Natural killer cell (primary cell): Measurements from ENCODE around the gene CMIP. TPM values are rescaled to one million over a fixed set of nuclear protein-coding genes. Genes with fewer than 3 reads are reported as not detected.

Experiments
- ATAC-seq, 3 donors: fragments of 150-1000 bp in 2 of 3; fragments of 200-7000 bp in 1 of 3; cut with Tn5 transposase; 1 replicate in 1 of 3; 2 replicates in 2 of 3; pipeline ENCODE4 v1.10.0; 2021; ENCODE audit warnings: mild to moderate bottlenecking in 2 of 3, moderate library complexity in 2 of 3
- DNase-seq, 2 donors: peaks; one replicate each; pipeline versions ENCODE4 v3.0.0 to v3.0.0-alpha.2; 2013 to 2021; ENCODE audit warnings: mixed read lengths in 1 of 2
- H3K27ac ChIP-seq: one replicate; pipeline ENCODE4 v1.5.1; 2013; ENCODE audit warnings: mild to moderate bottlenecking, low read length
- H3K27me3 ChIP-seq: one replicate; pipeline ENCODE4 v1.6.1; 2013; ENCODE audit warnings: low read length; ENCODE audit not compliant: control insufficient read depth, insufficient read depth
- H3K36me3 ChIP-seq: one replicate; pipeline ENCODE4 v1.6.1; 2013; ENCODE audit warnings: low read length; ENCODE audit not compliant: control insufficient read depth, insufficient read depth
- H3K4me1 ChIP-seq: one replicate; pipeline ENCODE4 v1.6.1; 2013; ENCODE audit warnings: low read length; ENCODE audit not compliant: control insufficient read depth, insufficient read depth
- H3K4me3 ChIP-seq: one replicate; pipeline ENCODE4 v1.5.1; 2013; ENCODE audit warnings: low read length
- H3K9me3 ChIP-seq: one replicate; pipeline ENCODE4 v1.6.1; 2013; ENCODE audit warnings: low read length; ENCODE audit not compliant: control insufficient read depth, insufficient read depth
- H3K27ac Mint-ChIP-seq, 2 donors: one replicate each; pipeline ENCODE4 v1.8.0; 2022; ENCODE audit warnings: mild to moderate bottlenecking in 2 of 2, mixed read lengths in 2 of 2, moderate library complexity in 1 of 2
- H3K27me3 Mint-ChIP-seq, 2 donors: one replicate each; pipeline ENCODE4 v1.8.0; 2022; ENCODE audit warnings: low read depth in 2 of 2, mixed read lengths in 2 of 2
- H3K36me3 Mint-ChIP-seq: one replicate; pipeline ENCODE4 v1.8.0; 2022; ENCODE audit warnings: mixed read lengths
- H3K4me1 Mint-ChIP-seq, 2 donors: one replicate each; pipeline ENCODE4 v1.8.0; 2022; ENCODE audit warnings: mixed read lengths in 2 of 2
- H3K4me3 Mint-ChIP-seq: one replicate; pipeline ENCODE4 v1.8.0; 2022; ENCODE audit warnings: mild to moderate bottlenecking, moderate library complexity, mixed read lengths
- H3K9me3 Mint-ChIP-seq, 2 donors: one replicate each; pipeline ENCODE4 v1.8.0; 2022; ENCODE audit warnings: mixed read lengths in 2 of 2
- CTCF ChIP-seq: fragments of 200-600 bp; IDR thresholded peaks from one replicate; pipeline ENCODE4 v1.8.0; 2022; ENCODE audit warnings: antibody characterized with exemption
- WGBS: methylation state at CpG from one replicate; pipeline ENCODE4 v1.1.7; 2013; ENCODE audit warnings: missing lambda C conversion rate; ENCODE audit not compliant: insufficient coverage; 5-methylcytosine and 5-hydroxymethylcytosine counted together
- intact Hi-C: fragments of 100-400 bp; cut with micrococcal nuclease; formaldehyde crosslinking; loops from one replicate; pipeline ENCODE4 v1.14.2; 2022
- total RNA-seq, 4 donors: library from RNA; stranded (reverse); fragments of 120-200 nt in 1 of 4; gene quantifications; one replicate each; pipeline versions ENCODE4 v1.2.3 to v1.2.4, GENCODE V29; 2013 to 2022

Gene CMIP
- total RNA-seq, 3 donors from 2014 or later (not counting 1 experiment from before 2014, with no cell fraction given) = 88.2 to 115 (median 91.5) TPM

- no peaks in the 10 kb centered on the region for H3K27me3 Mint-ChIP-seq
- no peaks in the 10 kb centered on the region for H3K9me3 ChIP-seq
- ATAC-seq = no peak
Measured at GRCh38 chr16:81754858-81755257, 310.2 kb downstream of the CMIP start.

GRCh38 chr16:81755915-81756614 lies 311.5 kb downstream of the CMIP start:
- TF ChIP-seq CTCF = no peak
- H3K27me3 ChIP-seq = no peaks in the 10 kb centered on the region
- no peaks in the 10 kb centered on the region for H3K36me3 ChIP-seq
- peaks cover 15 to 38% of the 10 kb centered on the region in 2 donors for H3K4me1 Mint-ChIP-seq
- no peak for DNase-seq
- no peak overlapping the region for H3K4me3 ChIP-seq
- no peaks in the 10 kb centered on the region for H3K9me3 Mint-ChIP-seq
- H3K4me1 ChIP-seq = peaks cover 30% of the 10 kb centered on the region
- peak in 2 of 3 donors; percentile 30 to 31 for ATAC-seq
- H3K27ac ChIP-seq = no peak overlapping the region
- H3K9me3 ChIP-seq = no peaks in the 10 kb centered on the region
- H3K36me3 Mint-ChIP-seq = no peaks in the 10 kb centered on the region
- intact Hi-C loops = no loop called here
- H3K27me3 Mint-ChIP-seq = no peaks in the 10 kb centered on the region
- H3K27ac Mint-ChIP-seq = peak overlapping the region in 1 of 2 donors; percentile 15
- WGBS = 35% methylated on average over 12 of the region's 13 CpGs
- no peak overlapping the region for H3K4me3 Mint-ChIP-seq

More at GRCh38 chr16:81754858-81755257, 310.2 kb downstream of the CMIP start:
- 100% methylated on average over 1 of the region's 1 CpG for WGBS
- no peaks in the 10 kb centered on the region for H3K36me3 Mint-ChIP-seq
- H3K4me3 ChIP-seq = no peak overlapping the region
- TF ChIP-seq CTCF = no peak
- H3K27ac Mint-ChIP-seq = no peak overlapping the region
- no peaks in the 10 kb centered on the region for H3K36me3 ChIP-seq
- peaks cover 15 to 39% of the 10 kb centered on the region in 2 donors for H3K4me1 Mint-ChIP-seq
- peaks cover 30% of the 10 kb centered on the region for H3K4me1 ChIP-seq
- DNase-seq = no peak
- H3K27ac ChIP-seq = no peak overlapping the region
- intact Hi-C loops = no loop called here
- H3K27me3 ChIP-seq = no peaks in the 10 kb centered on the region
- H3K4me3 Mint-ChIP-seq = no peak overlapping the region
- H3K9me3 Mint-ChIP-seq = no peaks in the 10 kb centered on the region

GRCh38 chr16:81756615-81757356 lies 312.2 kb downstream of the CMIP start:
- Histone ChIP-seq H3K9me3 (no peaks in the 10 kb centered on the region), H3K36me3 (no peaks in the 10 kb centered on the region), H3K27ac (no peak overlapping the region), H3K4me1 (peaks cover 27% of the 10 kb centered on the region), H3K4me3 (no peak overlapping the region), H3K27me3 (no peaks in the 10 kb centered on the region)
- H3K27me3 Mint-ChIP-seq = no peaks in the 10 kb centered on the region
- H3K27ac Mint-ChIP-seq = peak overlapping the region in 1 of 2 donors; percentile 15
- H3K9me3 Mint-ChIP-seq = no peaks in the 10 kb centered on the region
- intact Hi-C loops = no loop called here
- DNase-seq (no peak), ATAC-seq (no peak)
- no peaks in the 10 kb centered on the region for H3K36me3 Mint-ChIP-seq
- H3K4me3 Mint-ChIP-seq = no peak overlapping the region
- 53% methylated on average over 9 of the region's 9 CpGs for WGBS
- peaks cover 15 to 31% of the 10 kb centered on the region in 2 donors for H3K4me1 Mint-ChIP-seq
- no peak for TF ChIP-seq CTCF
